Putamen (tissue), 1 donor: ENCODE results near the gene TCHHL1.

Experiments used
- DNase-seq: peaks from one replicate; pipeline ENCODE4 v3.0.0-alpha.2; 2016; ENCODE audit warnings: low spot score

TCHHL1 gene

GRCh38 chr1:152038871-152039270 is 50.0 kb downstream of the TCHHL1 start:
- DNase-seq = no peak

- DNase-seq = no peak
These were observed 52.3 kb downstream of the TCHHL1 start, which contains the start of gene S100A11 for GRCh38 chr1:152036267-152037216. TSS of gene S100A11 (minus strand) at chr1:152037004. CDS start at chr1:152036915, 89 bp downstream.

- DNase-seq = no peak
These were observed 53.2 kb downstream of the TCHHL1 start for GRCh38 chr1:152035539-152036266.

GRCh38 chr1:152034654-152035538 is 54.0 kb downstream of the TCHHL1 start:
- DNase-seq = no peak

GRCh38 chr1:152034324-152034653 is 54.6 kb downstream of the TCHHL1 start:
- no peak for DNase-seq
